GM19239 (cell line): ENCODE results near the gene RHEBL1.

ENCODE experiments used
- DNase-seq: peaks from one replicate; pipeline ENCODE4 v3.0.0; 2011; ENCODE audit warnings: low spot score; ENCODE audit not compliant: insufficient read length
- FAIRE-seq: peaks from 2 replicates; lab custom pipeline; 2011; peaks lifted over from hg19 to GRCh38; lab: Jason Lieb, UNC

Gene RHEBL1

DNA sequence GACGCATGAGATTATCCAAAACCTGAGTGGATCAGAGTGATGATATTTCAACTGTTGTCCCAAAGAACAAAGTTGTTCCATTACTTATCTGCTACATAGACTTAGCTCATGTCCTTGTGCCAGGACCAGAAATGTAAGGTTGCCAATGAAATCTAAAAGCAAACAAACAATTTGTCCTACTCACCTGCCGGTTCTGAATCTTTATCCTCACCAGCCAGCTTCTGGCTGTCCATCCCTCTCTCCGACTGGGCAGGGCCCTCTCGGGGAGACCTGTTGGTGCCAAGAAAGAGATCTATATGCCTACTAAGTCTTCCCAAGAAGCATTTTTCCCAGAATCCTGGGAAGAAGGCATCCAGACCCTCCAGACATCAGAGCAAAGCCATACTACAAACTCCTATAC lies 14.7 kb downstream of the RHEBL1 start:
- DNase-seq = no peak
- no peak for FAIRE-seq

DNA sequence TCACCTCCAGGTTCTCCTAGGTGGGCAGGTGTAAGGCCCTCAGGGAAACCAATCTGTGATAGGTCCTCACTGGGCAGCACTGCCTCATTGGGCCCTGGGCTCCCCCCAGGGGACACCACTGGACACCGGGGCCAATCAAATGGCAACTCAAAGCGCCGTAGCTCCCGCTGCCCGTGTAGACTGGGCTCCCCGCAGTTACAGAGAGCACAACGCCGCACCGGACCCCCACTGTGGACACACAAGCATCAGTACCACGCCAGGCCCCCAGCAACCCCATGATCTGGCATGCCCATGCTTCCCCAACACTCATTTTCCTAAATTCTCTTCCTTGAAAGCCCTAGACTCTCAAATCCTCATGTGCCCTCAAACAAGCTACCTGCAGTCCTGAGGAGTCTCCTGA lies 15.3 kb downstream of the RHEBL1 start:
- no peak for FAIRE-seq
- DNase-seq = no peak

DNA sequence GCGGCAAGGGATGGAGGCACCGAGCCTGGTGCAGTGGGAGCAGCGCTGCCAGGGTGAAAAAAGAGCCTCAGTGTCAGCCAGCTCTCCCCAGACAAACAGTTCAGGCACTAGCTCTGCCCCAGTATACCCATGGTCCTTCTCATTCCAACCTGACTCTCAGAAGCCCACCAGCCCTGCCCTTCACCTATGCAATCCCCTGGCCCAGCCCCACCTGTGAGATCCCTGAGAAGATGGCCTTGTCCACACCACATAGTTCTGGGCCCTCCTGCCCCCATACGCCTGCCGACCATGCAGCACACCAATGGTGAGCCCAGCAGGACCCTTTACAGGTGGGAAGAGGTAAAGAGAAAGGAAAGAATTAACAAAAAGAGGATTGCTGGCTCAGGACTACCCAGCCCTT lies 15.7 kb downstream of the RHEBL1 start:
- no peak for DNase-seq
- FAIRE-seq = no peak

DNA sequence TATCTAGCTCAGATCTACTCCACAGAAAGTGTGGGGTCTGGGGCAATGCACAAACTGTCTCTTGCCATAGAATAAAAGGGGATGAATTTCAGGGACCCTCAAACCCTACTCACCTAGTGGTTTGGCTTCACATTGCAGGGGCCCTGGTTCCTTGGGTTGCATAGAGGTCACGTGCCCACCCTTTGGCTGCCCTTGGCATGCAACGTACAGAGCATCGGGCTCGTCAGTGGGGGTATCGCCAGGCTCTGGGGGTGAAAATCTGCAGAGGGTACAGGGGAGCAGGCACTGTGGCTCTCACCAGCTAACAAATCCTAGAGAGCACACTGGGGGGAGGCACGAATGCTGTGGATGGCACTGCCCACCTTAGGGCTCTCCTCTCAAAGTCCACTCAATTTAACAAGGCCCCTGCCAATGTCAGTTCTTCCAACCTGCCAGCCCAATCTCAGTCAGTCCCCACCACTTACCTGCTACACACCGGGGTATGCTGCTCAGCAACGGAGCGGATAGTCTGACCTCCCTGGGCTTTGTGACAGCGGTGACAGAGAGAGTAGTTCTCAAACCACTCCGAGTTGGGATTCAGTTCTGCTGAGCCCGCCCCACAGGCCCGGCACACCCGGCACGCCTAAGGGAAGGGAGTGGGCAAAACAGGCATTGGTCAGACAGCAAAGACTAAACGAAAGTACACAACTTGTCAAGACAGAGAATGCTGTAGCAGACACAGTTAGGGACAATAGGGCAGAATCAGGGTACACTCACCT lies 17.1 kb downstream of the RHEBL1 start:
- DNase-seq (no peak), FAIRE-seq (no peak)

DNA sequence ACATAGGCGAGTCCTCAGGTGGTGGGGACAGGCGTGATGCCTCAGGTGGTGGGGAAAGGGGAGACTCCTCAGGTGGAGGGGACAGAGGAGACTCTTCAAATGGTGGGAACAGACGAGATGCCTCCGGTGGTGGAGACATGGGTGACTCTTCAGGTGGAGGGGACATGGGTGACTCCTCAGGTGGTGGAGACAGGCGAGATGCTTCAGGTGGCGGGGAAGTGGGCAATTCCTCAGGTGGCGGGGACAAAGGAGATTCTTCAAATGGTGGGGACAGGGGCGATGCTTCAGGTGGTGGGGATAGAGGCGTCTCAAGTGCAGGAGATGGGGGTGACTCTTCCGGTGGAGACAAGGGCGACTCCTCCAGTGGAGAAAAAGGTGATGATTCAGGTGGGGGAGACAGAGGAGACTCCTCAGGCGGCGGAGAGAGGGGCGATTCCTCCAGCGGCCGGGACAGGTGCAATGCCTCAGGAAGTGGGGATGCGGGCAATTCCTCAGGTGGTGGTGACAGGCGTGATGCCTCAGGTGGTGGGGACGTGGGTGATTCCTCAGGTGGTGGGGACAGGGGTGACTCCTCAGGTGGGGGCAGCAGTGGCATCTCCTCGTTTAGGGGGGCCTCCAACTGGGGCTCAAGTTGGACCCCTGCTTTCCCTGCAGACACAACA lies 17.9 kb downstream of the RHEBL1 start:
- DNase-seq = no peak
- FAIRE-seq = no peak

DNA sequence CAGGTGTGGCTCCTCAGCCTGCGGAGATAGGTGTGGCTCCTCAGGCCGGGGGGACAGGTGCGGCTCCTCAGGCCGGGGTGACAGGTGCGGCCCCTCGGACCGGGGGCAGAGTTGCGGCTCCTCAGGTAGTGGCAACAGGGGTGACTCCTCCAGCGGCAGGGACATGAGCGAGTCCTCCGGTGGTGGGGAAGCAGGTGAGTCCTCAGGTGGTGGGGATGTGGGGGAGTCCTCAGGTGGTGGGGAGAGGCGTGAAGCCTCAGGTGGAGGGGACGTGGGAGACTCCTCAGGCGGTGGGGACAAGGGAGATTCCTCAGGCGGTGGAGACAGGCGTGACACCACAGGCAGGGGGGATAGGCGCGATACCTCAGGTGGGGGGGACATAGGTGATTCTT lies 18.4 kb downstream of the RHEBL1 start:
- no peak for FAIRE-seq
- no peak for DNase-seq

DNA sequence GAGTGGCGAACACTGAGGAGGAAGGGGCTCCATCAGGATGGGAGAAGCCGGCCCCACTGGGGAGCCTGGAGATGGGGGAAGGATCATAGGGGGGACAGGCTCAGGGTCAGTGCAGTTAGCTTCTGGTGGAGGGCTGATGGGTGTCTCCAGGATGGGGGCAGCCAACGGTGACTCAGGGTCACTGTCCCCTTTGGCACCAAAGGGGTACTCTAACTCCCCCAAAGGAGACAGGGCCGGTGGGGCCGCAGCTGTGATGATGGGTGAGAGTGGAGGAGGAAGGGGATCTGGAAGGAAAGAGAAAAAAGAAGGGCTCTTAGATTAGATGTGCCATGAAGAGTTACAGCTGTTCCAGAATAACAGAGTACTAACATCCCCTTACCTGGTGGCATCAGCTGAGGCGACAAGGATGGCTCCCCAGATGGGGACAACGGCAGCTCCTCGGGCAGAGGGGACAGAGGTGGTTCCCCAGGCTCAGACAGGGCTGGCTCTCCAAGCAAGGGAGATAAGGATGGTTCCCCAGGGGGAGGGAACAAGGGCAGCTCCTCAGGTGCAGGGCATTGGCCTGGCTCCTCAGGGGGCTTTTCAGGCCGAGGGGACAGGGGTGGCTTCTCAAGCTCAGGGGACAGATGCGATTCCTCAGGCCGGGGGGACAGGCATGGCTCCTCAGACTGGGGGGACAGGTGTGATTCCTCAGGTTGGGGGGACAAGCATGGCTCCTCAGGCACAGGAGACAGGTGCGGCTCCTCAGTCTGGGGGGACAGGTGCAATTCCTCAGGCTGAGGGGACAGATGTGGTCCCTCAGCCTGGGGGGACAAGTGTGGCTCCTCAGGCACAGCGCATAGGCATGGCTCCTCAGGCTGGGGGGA lies 19.0 kb downstream of the RHEBL1 start:
- FAIRE-seq (no peak), DNase-seq (no peak)

DNA sequence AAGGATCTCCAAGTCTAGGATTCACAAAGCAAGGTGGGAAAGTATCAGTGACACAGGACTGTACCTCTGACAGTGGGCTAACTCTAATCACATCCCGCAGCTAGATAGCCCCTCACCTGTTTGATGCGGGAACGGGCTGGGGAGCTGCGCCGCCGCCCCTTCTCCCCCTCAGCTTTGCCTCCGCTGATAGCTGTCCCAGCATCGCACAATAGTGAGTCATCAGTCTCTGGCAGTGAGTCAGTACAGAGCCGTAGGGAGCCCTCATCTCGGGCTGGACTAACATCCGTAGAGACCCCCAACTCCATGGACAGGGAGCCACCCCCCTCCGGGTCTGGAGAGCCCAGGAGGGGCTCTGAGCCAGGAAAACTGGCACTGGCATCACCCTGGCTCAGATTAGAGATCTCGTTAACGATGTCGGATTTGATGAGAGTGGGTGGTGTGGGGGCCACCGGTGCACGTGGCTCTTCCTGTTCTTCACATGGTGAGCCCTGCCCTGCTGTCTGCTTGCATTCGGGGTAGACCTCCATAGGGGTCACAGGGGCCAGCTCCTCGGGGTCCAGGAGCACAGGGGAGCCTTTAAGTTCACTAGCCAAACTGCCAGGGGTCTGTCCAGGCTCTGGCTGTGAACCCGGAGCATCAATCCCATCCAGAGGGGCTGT lies 20.1 kb downstream of the RHEBL1 start:
- no peak for FAIRE-seq

DNA sequence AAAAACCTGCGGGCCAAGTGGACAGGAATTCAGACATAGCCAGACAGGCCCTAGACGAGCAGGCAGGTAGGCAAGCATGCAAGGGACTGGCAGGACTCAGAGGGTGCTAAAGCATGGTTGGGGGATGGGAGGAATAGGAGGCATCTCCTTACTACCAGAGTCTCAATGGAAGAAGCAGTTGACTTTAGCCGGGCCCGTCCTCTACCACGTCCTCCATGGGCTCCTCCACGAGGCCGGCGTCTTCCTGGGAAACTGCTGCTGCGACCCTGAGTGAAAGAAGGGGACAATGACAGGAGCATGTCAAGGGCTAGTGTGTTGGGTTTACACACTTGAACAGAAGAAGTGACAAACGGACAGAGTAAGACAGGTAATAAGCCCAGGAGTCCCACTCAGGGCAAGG lies 20.8 kb downstream of the RHEBL1 start:
- DNase-seq = no peak
- no peak for FAIRE-seq

More for the DNA sequence above, 20.1 kb downstream of the RHEBL1 start:
- DNase-seq = no peak

DNA sequence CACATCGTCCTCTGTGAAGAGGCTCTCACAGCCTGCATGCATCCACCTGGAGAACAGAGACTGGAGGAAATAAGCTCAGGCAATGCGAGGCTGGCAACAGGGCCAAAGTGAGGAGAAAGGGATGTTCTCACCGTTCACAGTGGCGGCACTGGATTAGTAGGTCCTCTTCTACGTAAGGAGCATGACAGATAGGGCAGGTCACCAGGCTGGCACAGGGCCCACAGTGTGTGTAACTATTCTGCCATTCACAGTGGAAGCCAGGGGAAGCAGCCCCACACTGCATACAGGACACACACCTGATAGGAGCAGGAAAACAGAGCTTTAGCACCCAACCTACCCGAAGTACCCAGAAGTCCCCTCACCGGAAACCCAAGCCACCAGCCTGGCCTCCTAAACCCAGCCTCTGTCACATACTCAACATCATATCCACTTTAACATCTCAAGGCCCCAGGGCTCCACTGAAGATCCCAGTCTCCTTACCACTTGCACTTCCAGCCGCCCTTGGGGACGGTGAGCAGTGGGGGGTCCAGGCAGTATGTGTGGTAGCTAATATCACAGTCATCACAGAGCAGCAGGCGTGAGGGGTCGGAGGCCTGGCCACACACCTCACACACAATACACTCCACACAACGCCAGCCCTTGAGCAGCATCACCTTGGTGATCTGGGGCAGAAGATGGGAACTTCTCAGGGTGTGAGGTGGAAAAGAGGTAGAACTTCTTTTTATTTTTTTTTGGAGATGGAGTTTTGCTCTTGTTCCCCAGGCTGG lies 23.5 kb downstream of the RHEBL1 start:
- no peak for FAIRE-seq
- DNase-seq = no peak

DNA sequence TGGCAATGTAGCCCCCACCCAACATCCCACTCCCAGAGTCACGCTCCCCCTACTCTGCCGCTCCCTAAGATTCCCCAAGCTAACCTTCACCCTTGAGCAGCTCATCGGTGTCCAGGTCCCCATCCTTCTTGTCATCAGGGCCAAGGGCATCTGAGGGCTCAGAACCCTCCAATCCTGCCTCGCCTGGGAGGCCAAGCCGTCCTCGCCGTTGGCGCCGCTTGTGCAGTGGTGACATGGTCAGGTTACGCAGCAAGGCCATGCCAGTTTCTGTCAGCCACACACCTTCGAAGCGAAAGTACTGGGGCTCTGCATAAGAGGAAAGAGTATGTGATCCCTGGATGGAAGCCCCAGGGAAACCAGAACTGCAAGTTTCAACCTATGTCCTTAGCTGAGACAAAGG lies 25.1 kb downstream of the RHEBL1 start:
- DNase-seq (no peak), FAIRE-seq (no peak)

DNA sequence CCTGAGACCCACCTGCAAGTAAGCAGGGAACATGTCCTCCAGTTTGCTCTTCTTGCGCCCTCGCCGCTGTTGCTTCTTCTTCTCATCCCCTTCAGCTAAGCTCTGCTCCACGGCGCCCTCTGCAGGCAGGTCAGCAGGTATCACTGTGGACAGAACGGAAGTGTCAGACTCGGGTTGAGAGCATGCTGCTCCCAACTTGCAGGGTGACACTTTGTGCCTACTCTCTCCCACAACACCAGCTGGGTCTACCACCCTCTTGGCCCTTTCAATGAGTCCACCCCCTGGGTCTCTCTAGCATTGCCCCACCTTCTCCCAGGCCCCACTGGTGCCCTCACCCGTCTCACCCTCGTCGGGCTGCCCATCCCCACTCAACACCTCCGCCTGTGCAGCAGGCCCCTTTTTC lies 25.9 kb downstream of the RHEBL1 start:
- FAIRE-seq (peak; percentile 52), DNase-seq (peak; percentile 77)

DNA sequence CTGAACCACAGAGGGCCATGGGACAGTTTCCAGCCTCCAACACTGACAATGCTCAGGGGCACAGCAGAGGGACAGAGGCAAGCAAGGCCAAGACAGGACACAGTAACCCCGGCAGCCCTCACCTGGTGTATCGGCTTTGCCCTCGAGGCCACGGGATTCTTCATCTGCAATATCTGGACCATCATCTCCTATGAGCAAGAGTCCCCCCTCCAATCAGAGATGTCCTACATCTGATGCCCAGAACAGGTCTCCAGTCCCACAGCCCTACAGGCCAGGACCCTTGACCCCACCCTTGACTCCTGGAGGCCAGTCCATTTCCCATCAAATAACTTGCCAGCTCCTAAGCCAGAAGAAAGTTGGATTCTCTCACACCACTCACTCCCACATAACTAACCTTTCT lies 26.5 kb downstream of the RHEBL1 start:
- DNase-seq (no peak), FAIRE-seq (no peak)

DNA sequence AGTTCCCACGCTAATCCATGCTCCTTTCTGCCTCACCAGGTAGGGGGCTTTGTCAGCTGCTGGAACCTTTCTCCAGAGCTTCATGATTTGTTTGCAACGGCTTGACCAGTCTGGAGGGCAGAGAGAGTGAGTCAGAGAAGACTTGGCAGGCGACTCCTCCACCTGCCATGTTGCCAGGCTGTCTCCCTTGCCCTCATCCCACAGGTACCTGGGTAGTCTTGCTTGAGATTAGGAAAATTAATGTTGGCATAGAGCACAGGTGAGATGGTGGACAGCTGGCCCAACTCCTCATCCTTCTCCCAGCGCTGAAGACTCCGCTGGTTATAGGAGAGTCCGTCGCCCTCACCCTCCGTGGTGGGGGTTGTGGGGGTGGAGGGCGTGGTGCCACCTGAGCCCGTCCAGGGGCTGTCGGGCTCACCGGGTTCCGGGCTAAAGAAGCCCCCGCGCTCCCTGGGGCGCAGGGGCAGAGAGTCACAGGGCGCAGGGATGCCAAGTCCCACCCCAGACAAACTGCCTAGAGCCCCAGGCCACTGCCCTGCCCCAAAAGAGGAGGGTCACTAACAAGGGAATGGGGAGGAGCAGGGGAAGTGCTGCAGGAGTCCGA lies 27.8 kb downstream of the RHEBL1 start:
- no peak for DNase-seq

DNA sequence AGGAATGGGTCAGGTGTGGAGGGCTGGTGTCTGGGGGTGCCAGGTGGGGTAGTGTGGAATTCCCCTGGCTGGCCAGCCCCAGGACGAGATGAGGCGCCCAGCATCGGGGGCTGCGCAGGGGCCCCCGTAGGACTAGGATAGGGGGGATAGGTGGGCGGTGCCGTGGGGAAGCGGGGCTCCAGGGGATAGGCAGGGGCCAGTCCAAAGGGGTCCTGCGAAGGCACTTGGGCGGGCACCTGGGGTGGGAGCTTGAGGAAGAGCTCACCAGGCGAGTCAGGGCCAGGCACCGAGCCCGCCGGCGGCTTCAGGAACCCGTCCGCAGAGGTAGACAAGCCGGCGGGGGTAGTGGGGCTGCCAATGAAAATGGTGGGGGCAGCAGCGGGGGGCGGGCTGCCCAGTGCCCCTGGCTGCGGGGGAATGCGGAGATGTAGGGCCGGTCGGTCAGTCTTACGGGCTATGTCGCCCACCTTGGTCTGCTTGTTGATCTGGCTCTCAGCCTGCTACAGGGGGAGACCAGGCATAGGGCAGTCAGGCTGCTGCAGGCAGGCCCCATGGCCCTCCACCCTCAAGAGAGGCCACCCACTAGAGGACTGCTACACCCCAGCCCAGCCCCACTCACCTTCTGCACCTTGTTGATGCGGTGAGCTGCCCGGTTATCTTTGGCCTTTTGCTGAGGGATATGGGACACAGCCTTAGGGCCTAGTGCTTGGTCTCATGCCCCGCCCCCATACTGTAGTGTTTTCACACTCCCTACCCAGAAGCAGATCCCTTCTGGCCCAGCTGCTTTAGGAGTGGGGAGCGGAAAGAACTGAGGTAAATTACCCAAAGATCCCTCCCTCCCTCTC lies 28.5 kb downstream of the RHEBL1 start:
- no peak for FAIRE-seq
- no peak for DNase-seq

More for the DNA sequence above, 27.8 kb downstream of the RHEBL1 start:
- no peak for FAIRE-seq

DNA sequence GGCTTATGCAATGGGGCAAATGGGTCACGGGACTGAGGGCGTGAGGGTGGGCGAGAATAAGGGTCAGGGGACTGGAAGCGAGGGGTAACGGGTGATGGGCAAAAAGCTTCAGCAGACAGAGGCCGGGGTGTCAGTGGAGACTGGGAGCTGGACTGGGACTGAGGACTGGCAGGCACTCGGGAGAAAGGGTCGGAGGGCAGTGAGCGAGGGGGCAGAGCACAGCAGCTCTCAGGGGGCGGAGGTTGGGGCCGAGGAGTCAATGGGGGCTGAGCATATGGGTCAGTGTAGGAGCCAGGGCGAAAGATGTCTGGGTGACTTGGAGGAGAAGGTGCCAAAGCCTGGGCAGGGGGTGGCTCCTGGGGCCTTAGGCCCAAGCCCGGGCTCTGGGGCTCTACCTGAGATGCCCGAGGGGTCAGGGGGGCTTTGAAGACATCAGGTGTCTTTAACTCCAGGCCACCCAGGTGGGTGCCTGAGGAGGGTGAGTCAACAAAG lies 29.4 kb downstream of the RHEBL1 start:
- DNase-seq (no peak), FAIRE-seq (no peak)

DNA sequence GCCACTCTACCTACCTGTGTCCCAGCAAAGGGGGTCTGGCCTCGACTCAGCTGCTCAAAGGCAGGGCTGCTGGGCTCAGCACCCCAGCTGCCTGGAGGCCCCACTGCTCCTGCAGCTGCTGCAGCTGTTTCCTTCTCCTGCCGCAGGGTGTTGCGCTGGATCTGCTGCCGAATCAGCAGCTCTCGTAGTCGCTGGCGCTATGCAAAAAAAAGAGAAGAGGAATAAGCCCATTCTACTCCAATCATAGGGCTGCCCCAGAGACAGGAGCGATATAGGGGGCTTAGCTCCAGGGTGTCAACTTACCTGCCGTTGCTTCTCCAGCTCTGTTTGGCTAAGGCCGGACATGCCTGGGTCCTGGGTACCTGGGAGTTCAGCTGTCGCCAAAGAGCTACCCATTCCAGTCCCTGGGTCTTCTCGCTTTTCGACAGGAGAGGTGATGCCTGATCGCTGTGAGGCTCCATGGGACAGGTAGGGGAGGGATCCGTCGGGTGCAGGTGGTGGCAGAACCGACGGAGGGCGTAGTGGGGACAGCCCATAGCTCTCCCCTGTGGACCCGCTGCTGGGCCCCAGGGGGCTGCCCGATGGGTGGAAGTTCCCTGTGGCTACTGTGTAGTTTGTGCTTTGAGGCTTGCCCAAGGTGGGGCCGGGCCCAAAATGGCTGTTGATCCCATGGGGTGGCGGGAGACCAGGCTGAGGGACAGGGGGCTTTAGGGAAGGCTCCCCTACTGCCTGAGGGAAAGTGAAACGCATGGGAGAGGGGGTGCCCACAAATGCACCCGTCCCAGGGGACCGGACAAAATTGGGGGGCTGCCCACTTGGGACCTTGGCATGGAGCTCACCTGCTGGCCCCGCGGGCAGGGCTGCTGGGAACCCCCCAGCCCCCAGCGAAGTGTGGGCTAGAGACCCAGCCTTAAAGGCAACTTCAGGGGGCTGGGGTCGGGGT lies 30.1 kb downstream of the RHEBL1 start:
- FAIRE-seq = no peak
- DNase-seq = no peak
